Endothelial cell of hepatic sinusoid (primary cell): Measurements from ENCODE around the gene EPB41L3.
"Not testable (repeated sequence)": the region's sequence is repeated elsewhere in the genome, so short reads cannot be mapped to it uniquely, and the experiment has no call there.

Experiments
- in situ Hi-C: cut with HindIII; loops from 2 replicates; pipeline ENCODE4 v1.10.0; 2017; ENCODE audit warnings: low sequenced_read_pairs

Gene EPB41L3

DNA sequence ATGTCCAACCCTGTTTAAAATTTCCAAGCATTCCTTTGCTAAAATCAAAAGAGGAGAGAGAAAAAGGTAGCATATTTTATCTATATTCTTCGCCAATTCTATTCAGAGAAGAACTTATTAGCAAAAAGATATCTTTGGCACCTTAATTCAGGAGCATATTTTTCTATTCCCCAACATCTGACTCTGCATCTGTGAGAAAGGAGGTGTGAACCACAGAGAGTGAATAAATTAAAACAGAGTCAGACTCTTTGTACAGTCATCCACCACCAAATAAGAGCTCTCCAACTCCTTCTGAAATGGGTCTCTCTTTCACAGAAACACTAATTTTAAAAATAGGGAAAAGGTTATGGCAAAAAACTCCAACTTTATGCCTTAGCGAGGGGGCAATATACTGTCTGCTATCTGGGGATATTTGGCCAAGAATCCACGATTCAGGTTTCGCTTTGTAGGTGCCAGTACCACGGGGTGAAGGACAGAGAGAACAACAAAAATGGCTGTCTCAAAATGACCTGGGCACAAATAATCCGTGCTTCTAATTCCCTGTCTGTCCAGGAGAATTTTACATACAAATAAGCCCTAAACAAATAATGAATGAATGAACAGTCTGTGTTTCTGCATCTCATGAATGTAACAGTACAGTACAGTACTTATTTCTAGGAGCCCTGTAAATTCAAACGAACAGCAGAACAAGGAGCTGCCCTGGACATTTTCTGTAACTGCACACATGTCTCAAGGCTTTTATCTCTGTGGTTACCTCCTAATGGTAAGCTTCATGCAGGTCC lies 43.4 kb downstream of the EPB41L3 start:
- in situ Hi-C loops, result no loop called here

DNA sequence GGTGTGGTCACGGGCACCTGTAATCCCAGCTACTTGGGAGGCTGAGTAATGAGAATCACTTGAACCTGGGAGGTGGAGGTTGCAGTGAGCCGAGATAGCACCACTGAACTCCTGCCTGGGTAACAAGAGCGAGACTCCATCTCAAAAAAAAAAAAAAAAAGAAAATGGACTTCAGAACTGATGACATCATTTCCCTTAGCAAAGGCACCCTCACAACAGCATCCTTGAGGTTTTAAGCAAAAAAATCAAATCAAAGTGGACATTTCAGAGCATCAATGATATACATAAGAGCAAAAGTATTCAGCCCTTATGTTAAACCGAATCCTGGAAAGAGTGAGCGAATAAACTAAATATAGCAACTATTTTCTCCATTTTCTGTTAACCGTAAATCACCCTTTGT lies 45.3 kb downstream of the EPB41L3 start:
- in situ Hi-C loops, result no loop called here

DNA sequence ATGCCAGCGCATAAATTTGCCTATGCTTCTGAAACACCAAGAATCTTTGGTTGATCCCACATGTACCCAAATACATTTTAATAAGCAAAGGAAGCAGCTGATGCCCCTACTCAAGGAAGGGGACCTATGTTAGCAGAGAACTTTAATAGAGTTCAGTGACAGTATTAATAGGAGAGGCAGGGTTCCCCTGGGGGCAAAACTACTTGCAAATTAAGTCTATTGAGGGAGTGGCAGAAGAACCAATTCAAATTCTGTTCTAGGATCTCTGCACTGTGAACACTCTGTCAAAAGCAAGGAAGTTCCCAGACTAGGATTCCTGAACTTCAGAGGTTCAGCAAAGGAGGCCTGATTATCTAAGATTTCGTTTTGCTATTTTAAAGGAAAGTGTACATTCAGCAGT lies 47.5 kb downstream of the EPB41L3 start:
- in situ Hi-C loops, result no loop called here

DNA sequence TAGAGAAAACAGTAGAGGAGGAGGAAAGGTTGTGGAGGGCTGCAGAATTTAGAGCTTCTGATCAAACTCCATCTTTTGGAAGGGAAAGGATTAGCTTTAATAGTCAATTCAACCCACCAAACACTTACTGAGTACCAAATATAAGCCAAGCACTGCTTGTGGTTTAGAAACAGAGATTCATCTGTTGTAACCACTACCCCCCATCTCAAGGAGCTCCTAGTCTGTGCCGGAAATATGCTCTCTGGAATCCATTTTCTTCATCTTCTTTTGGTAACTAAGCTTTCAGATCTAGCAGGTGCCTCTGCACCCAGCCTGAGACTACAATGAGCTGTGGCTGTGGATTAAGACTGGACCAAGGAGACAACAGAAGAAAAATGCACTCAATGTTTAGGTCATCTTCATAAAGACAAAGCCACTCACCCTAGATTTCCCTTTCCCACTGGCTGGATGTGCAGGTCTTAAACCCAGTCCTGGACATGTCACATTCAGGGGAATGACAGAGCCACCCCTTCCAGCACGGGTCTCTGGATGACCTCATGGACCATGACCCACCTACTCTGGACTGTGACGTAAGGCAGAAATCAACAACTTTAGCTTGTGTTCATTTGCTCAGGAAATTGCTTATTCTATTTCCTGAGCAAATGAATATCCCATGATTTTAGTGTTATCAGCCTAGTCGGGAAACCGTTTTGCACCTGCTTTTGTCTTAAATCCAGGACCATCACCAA lies 52.9 kb downstream of the EPB41L3 start:
- in situ Hi-C loops, result no loop called here

DNA sequence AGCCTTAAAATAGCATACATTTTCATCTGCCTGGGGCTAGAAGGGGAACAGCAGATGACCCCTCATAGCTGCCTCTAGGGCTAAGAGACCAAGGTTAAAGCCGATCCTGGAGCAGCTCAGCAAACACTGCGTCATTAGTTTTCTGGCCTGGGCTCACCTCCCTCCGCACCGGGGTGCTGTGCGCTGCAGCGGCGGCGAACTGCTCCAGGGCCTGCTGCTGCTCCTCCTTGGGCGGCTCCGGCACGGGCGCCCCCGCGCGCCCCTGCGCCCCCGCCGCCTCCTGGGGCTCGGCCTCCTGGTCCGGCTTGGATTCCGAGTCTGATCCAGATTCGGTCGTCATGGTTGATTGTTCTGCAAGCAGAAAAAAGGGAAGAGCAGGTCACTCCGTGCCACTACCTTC lies 55.0 kb downstream of the EPB41L3 start:
- in situ Hi-C loops, result no loop called here

DNA sequence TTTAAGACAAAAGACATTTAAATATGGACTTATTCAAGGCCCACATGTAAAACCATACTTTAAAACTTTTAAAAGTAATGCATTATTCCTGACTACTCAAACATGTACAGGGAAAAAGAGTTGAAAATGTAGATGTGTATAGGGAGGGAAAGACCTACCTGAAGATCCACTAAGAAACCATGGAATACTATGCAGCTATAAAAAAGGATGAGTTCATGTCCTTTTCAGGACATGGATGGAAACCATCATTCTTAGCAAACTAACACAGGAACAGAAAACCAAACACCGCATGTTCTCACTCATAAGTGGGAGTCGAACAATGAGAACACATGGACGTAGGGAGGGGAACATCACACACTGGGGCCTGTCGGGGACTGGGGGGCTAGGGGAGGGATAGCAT lies 55.8 kb downstream of the EPB41L3 start:
- in situ Hi-C loops, result not testable (repeated sequence)

DNA sequence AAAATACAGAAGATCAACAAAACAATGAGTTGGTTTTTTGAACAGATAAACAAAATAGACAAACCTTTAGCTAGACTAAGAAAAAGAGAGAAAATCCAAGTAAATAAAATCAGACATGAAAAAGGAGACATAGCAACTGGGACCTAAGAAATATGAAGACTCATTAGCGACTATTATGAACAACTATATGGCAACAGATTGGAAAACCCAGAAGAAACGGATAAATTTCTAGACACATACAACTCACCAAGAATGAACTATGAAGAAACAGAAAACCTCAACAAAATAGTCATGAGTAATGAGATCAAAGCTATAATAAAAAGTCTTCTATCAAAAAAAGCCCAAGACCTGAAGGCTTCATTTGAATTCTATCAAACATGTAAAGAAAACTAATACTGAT lies 59.3 kb downstream of the EPB41L3 start:
- in situ Hi-C loops, result no loop called here

DNA sequence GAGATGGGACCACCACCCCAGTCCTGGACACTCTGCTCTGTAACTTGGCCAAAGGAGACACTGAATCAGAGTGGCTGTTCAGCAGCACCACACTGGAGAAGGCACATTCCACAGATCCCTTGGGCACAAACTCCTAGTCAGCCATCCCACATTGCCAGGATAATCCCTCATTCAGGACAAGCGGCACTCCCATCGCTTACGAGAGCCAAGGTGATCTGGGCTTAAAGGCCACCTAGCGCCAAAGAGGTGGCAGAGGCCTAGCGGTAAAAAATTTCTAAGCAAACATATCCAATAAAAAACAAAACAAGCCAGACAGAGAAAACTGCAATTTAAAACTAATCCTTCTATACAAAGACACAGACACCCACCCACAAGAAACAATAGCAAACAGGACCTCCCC lies 62.2 kb downstream of the EPB41L3 start:
- in situ Hi-C loops, result no loop called here

DNA sequence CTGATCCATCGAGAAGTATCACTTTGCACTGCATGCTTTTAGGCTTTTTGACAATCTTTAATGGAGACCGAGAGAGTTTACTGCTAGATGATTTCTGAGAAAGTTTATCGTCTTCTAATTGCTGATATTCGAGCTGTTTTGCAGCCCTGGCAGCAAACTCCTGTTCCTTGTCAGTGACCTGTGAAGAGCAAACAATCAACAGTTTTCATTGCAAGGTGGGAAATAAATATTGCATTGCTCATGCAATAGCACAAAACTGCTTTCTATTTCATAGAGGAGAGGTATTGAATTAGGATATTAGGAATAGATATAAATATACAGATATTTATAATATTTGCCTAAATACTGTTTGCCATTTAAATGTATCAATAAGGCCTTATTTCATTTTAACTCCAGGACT lies 65.5 kb downstream of the EPB41L3 start:
- in situ Hi-C loops, result no loop called here

DNA sequence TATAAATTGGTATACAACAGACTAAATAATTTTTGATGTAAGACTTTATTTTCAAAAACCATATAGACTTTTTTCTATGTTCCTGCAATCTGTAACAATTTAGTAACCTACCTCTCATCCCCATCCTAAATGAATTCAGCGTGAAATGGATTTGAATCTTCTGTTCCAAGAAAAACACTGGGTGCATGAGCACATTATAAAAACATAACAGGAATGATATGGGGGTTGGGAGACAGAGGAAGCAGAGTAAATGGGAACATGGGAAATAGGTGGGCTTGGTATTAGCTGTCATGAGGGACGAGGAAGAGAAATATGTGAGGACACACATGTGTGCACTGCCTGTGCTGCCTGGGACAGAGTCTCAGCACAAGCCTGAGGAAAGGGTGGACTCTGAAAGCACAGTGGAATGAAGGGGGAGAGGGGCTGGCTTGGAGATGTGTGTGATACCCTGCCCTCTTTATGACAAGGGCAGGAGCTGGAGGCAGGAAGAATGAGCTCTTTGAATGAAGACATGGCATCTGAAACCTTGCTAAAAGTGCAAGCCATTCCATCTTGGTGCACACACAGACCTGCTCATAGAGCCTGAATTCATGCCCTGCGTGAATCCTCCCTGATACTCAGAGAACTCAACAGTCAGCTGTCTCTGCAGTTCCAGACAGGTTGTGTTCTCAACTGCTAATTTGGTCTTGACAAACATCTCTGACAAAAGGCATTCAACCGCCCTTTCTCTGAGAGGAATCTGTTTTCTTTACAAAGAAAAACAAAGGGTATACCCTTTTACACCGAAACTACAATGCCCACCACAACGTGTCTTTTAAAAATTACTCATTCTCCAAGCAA lies 66.6 kb downstream of the EPB41L3 start:
- in situ Hi-C loops, result no loop called here

DNA sequence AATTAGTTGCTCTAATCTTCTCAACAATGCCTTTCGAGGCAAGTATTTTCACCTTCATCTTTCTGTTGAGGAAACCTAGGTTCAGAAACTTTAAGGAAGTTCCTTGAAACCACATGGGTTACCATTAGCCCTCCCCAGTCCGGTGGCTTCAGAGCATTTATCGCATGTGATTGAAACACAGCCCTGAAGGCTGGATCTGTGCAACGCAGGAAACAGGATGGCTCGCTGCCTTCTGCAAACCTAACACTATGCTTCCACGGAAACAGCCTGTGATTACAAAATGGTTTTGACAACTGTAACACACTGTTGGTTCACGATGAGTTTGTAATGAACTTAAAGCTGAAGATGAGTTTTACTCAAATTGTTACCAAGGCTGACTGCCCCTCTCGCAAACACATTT lies 68.5 kb downstream of the EPB41L3 start:
- in situ Hi-C loops, result no loop called here

DNA sequence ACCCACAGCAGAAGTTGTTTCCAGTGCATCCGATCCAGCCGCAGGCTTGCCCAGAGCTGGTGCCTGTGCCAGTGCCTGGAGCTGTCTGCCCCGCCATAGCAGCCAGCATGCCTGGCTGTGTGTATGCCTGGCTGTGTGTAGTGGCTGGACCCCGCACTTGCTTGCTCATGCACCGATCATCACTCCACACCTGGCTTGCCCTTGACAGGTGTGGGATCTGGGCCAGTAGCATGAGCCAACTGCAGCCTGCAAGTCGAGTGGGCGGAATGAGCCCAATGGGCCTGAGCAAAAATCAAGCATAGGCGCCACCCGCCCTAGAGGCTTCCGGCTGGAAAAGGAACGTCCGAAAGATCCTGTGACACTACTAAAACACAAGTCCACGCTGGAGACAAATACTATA lies 74.5 kb downstream of the EPB41L3 start:
- in situ Hi-C loops, result no loop called here

DNA sequence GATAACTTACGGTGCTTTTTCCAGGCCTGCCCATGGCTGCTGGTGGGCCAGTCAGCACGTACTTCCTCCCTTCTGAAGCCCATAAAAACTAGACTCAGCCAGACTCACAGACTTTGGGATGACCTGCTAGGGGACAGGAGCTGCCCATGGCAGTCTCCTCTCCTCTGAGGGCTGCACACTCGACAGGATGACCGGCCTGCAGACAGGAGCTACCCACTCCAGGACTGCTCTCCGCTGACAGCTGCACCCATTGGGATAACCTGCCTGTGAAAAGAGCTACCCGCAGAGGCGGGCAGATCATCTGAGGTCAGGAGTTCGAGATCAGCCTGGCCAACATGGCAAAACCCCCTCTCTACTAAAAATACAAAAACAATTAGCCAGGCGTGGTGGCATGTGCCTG lies 75.4 kb downstream of the EPB41L3 start:
- in situ Hi-C loops, result no loop called here

DNA sequence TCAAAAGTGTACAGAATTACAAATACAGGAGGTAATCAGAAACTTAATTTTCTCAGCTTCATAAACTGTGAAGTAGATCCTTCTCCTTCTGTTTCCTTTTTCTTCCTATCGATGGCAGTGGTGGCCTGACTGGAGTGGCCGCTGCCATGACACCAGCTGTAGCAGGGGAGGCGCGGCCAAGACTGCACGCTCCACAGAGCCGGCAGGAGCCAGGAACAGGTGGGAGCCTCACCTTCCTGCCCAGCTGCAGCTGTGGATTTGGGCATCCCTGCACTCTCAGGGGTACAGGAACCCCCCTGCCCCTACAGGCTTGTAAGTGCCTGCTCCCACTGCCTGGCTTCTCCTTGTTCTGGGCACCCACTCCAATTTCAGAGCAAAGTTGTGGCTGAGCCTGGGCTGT lies 76.1 kb downstream of the EPB41L3 start:
- in situ Hi-C loops, result no loop called here

DNA sequence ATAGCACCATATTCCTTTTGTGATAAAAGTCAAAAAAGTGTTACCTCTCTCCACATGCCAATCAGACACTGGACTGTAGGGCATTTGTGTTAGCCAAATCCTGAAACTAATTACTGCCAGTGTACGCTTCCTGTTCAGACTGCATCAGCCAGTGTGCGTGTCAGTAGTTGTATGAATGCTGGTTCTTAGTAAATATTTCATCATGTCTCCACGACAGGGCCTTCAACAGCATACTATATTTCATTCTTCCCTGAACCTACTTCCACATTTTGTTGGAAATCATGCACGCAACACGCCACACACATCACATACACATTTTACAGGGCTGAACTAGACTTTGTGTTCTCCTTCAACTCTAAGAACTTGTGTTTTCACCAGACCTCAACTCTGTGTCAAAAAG lies 77.5 kb downstream of the EPB41L3 start:
- in situ Hi-C loops, result no loop called here

DNA sequence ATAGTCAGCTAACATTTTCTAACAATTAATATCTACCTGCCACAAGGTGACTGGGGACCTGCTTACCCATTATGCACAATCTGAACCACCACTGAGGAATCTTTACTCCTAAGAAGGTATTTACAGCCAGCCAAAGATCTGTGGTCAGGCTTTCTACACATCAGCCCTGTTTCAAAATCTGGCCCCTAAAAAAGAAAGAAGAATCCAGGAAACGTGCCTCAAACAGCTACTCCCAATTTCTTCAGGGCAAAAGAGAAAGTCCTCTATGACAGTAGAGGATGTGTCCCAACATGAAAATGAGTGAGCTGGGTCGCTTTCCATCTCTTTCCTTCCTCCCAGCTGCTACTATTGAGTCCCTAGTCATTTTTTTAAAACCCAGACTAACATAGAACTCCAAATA lies 79.5 kb downstream of the EPB41L3 start:
- in situ Hi-C loops, result no loop called here

DNA sequence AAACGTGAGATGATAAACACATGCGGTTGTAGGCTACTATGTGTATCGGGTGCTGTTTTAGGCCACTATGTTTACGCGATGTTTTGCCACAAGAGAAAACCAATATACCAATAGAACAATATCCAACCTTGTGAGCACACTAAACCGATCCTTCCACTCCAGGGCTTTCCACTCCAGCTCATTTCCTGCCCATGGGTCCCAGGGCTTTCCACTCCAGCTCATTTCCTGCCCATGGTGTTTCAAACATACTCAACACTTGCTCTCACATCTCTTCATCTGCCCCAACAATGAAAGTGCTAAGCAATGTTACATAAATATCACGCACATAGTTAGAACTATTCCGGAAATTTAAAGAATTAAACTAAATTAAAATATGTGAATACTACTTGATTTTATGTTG lies 80.0 kb downstream of the EPB41L3 start:
- in situ Hi-C loops, result no loop called here

DNA sequence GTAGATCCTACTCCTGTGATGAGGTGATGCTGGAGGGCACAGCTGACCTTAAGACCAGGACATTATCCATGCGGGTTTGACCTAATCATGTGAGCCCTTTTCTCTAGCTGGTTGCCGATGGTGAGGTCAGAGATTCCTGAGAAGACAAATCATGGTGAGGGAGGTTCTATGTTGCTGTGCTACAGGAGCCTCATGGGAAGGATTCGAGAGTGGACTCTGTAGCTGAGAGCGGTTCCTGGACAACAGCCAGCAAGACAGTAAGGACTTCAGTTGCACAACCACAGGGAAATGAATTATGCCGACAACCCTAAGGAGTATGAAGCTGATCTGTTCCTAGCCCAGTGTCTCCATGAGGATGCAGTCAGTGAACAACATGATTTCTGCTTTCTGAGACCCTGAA lies 80.4 kb downstream of the EPB41L3 start:
- in situ Hi-C loops, result no loop called here

DNA sequence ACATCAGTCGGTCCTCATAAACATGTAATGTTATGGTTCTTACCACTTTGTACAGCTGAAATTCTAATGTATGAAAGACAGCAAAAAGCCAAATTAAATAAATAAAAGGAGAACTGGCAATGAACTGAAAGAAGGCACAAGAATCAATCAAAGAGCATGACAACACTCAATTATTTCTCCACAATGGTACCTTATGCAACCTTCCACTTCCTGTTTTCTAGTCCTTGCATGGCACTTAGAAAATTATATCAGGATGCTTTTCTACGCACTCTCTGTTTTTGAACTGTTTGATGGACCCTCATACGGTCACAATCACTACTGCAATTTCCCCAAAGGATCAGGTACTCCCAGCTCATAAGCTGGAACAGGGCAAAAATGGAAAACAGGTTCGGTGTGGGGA lies 81.6 kb downstream of the EPB41L3 start:
- in situ Hi-C loops, result no loop called here

DNA sequence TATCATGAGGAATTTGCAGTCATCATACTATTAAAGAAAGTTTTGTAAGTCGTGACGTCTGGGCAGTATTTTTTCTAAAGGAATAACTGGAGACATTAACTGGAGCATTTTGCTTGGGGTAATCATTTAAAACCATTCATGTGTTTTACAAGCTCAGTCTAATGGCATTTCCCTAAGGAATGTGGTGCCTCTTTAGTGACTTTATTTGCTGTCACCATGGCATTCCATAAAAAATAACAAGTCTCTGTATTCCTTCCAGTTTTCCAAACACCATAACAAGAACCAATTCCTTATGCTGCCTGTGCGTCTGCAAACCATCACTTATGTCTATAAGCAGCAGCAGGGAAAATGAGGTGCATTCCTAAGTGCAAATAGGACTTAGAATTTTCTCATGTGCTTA lies 82.8 kb downstream of the EPB41L3 start:
- in situ Hi-C loops, result no loop called here

DNA sequence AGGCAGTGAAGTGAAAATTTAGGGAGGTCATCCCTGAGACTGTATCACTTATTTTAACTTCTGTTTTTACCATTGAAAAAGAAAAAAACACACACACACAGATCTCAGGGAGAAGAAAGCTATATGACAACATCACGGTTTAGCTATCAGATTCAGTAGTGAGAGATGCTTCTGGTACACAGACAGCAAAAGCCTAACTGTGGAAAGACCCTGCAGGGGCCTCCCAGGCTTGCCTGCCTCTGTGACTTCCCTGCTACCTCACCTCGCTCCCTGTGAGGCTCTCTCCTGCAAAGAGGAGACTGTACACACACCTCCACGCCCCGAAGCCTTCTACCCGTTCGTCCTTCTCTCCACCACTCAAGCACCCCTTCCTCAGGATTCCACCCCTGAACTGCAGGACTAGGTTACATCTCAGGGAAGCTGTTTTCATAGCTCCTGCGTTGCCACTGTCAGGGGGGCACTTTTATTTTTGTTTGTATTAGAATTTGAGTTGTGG lies 86.3 kb downstream of the EPB41L3 start:
- in situ Hi-C loops, result no loop called here
